ENCODE data around the gene ZBTB7A. TPM values are rescaled to one million over a fixed set of nuclear protein-coding genes. Genes with fewer than 3 reads are reported as not detected.

The ZBTB7A gene
- total RNA-seq, 4 donors from 2014 or later = 10.8 to 72.9 (median 14.1) TPM

GRCh38 chr19:4097501-4097900 lies 30.8 kb upstream of the ZBTB7A start:
- Histone ChIP-seq H3K36me3 (no peaks in the 10 kb centered on the region), H3K27me3 (no peaks in the 10 kb centered on the region), H3K9me3 (no peaks in the 10 kb centered on the region), H3K27ac (peak overlapping the region in 1 of 2 donors; percentile 24), H3K4me1 (no peaks in the 10 kb centered on the region), H3K4me3 (no peak overlapping the region)
- intact Hi-C loops (cut with DNase I; ENCODE audit: low total_unique reads) = no loop called here
- peak in 1 of 2 donors; percentile 52 for DNase-seq
- no peak for TF ChIP-seq CTCF (IDR thresholded peaks at IDR 0.05)

GRCh38 chr19:4096049-4096892 lies 29.6 kb upstream of the ZBTB7A start:
- DNase-seq = no peak
- no peaks in the 10 kb centered on the region for H3K4me1 ChIP-seq
- TF ChIP-seq POLR2A (IDR thresholded peaks at IDR 0.05) (no peak), CTCF (IDR thresholded peaks at IDR 0.05) (no peak)
- no peaks in the 10 kb centered on the region for H3K36me3 ChIP-seq
- no peak overlapping the region for H3K27ac ChIP-seq
- H3K27me3 ChIP-seq = no peaks in the 10 kb centered on the region
- no peak overlapping the region for H3K4me3 ChIP-seq
- H3K9me3 ChIP-seq = no peaks in the 10 kb centered on the region
- intact Hi-C loops (cut with DNase I; ENCODE audit: low total_unique reads) = no loop called here

GRCh38 chr19:4095488-4095844 lies 28.8 kb upstream of the ZBTB7A start:
- H3K4me1 ChIP-seq = no peaks in the 10 kb centered on the region
- no peaks in the 10 kb centered on the region for H3K36me3 ChIP-seq
- no peak overlapping the region for H3K4me3 ChIP-seq
- H3K27ac ChIP-seq = no peak overlapping the region
- intact Hi-C loops (cut with DNase I; ENCODE audit: low total_unique reads) = no loop called here
- no peaks in the 10 kb centered on the region for H3K27me3 ChIP-seq
- no peak for DNase-seq
- TF ChIP-seq POLR2A (IDR thresholded peaks at IDR 0.05) (no peak), CTCF (IDR thresholded peaks at IDR 0.05) (no peak)
- no peaks in the 10 kb centered on the region for H3K9me3 ChIP-seq

- TF ChIP-seq POLR2A (IDR thresholded peaks at IDR 0.05) (no peak), CTCF (IDR thresholded peaks at IDR 0.05) (no peak)
- Histone ChIP-seq H3K4me3 (no peak overlapping the region), H3K27ac (no peak overlapping the region), H3K36me3 (no peaks in the 10 kb centered on the region), H3K4me1 (no peaks in the 10 kb centered on the region), H3K9me3 (no peaks in the 10 kb centered on the region), H3K27me3 (no peaks in the 10 kb centered on the region)
- no peak for DNase-seq
- intact Hi-C loops (cut with DNase I; ENCODE audit: low total_unique reads) = no loop called here
Measured at GRCh38 chr19:4094761-4095487, 28.2 kb upstream of the ZBTB7A start.

- no peak for DNase-seq
- Histone ChIP-seq H3K9me3 (no peaks in the 10 kb centered on the region), H3K4me1 (no peaks in the 10 kb centered on the region), H3K27me3 (no peaks in the 10 kb centered on the region), H3K4me3 (no peak overlapping the region), H3K36me3 (no peaks in the 10 kb centered on the region), H3K27ac (no peak overlapping the region)
- TF ChIP-seq CTCF (IDR thresholded peaks at IDR 0.05) (no peak), POLR2A (IDR thresholded peaks at IDR 0.05) (no peak)
- intact Hi-C loops (cut with DNase I; ENCODE audit: low total_unique reads) = no loop called here
Measured at GRCh38 chr19:4094291-4094690, 27.6 kb upstream of the ZBTB7A start.
